ENCODE measurements around the gene MYRF.

The MYRF gene

DNA sequence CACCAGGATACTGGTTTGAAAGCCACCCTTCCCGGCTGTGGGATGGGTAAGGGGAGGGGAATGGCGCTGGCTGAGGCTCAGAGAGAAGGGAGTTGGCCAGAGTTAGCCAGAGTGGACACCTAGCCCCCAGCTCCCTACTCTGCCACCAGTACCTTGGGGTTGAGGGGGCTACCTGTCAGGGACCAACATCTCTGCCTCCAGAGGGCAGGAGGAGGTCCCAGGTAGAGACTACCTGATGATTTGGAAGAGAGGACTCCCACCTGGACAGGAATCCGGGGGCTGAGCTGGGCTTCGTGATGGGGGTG, 3.7 kb downstream of the MYRF start:
- TF ChIP-seq, protein P1, sequence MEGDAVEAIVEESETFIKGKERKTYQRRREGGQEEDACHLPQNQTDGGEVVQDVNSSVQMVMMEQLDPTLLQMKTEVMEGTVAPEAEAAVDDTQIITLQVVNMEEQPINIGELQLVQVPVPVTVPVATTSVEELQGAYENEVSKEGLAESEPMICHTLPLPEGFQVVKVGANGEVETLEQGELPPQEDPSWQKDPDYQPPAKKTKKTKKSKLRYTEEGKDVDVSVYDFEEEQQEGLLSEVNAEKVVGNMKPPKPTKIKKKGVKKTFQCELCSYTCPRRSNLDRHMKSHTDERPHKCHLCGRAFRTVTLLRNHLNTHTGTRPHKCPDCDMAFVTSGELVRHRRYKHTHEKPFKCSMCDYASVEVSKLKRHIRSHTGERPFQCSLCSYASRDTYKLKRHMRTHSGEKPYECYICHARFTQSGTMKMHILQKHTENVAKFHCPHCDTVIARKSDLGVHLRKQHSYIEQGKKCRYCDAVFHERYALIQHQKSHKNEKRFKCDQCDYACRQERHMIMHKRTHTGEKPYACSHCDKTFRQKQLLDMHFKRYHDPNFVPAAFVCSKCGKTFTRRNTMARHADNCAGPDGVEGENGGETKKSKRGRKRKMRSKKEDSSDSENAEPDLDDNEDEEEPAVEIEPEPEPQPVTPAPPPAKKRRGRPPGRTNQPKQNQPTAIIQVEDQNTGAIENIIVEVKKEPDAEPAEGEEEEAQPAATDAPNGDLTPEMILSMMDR (IDR thresholded peaks at IDR 0.05; ENCODE audit: insufficient read depth, low read length), result no peak
- TF ChIP-seq SPI1 (IDR thresholded peaks at IDR 0.05; ENCODE audit: borderline replicate concordance, low read depth) (no peak), GABPA (IDR thresholded peaks at IDR 0.05; ENCODE audit: low read depth) (no peak), POLR2AphosphoS5 (IDR thresholded peaks at IDR 0.05; ENCODE audit: low read depth) (no peak)
- TF ChIP-seq, protein P2, sequence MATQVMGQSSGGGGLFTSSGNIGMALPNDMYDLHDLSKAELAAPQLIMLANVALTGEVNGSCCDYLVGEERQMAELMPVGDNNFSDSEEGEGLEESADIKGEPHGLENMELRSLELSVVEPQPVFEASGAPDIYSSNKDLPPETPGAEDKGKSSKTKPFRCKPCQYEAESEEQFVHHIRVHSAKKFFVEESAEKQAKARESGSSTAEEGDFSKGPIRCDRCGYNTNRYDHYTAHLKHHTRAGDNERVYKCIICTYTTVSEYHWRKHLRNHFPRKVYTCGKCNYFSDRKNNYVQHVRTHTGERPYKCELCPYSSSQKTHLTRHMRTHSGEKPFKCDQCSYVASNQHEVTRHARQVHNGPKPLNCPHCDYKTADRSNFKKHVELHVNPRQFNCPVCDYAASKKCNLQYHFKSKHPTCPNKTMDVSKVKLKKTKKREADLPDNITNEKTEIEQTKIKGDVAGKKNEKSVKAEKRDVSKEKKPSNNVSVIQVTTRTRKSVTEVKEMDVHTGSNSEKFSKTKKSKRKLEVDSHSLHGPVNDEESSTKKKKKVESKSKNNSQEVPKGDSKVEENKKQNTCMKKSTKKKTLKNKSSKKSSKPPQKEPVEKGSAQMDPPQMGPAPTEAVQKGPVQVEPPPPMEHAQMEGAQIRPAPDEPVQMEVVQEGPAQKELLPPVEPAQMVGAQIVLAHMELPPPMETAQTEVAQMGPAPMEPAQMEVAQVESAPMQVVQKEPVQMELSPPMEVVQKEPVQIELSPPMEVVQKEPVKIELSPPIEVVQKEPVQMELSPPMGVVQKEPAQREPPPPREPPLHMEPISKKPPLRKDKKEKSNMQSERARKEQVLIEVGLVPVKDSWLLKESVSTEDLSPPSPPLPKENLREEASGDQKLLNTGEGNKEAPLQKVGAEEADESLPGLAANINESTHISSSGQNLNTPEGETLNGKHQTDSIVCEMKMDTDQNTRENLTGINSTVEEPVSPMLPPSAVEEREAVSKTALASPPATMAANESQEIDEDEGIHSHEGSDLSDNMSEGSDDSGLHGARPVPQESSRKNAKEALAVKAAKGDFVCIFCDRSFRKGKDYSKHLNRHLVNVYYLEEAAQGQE (IDR thresholded peaks at IDR 0.05; ENCODE audit: insufficient replicate concordance, low read depth), result no peak
- DNase-seq (ENCODE audit: low read depth in 1 of 2, low spot score in 1 of 2), result no peak
- Histone ChIP-seq H3K27ac (replicated peaks) (no peak overlapping the region), H3K4me3 (replicated peaks; ENCODE audit: insufficient read depth, low read length) (no peak overlapping the region), H3K27me3 (ENCODE audit: insufficient read depth, poor library complexity, severe bottlenecking) (peaks cover 20% of the 10 kb centered on the region)

DNA sequence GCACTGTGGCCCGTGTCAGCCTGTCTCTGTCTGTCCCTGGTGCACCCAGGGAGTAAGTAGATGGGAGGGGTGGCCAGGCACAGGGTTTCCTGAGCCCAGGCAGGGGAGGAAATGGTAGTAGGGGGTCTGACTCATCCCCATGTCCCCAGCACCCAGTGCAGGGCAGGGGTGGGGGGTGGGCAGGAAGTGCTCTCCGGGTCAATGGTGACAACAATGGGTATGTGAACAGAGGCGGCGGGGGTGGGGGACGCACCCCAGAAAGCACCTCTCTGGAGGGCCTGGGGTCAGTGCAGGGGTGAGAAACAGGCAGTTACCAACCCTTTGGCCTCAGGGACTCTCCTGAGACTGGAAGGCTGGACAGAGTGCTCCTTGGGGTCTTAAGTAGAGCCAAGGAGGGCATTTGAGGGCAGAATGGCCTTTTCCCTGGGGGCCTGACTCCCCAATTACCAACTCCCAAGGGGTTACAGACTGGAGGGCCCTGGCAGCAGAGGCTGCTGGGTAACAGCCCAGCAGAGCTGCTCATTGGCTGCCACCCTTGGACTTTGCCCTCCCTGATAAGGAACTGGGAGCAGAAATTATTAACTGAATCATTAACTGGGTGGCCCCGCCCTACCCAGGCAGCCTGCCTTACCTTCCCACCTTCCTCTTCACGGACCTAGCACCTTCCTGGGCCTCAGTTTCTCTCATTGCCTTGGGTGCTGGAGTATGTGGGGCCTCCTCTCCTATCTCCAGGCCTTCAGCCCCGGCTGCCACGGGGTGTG, 4.2 kb downstream of the MYRF start:
- Histone ChIP-seq H3K27ac (replicated peaks) (no peak overlapping the region), H3K4me3 (replicated peaks; ENCODE audit: insufficient read depth, low read length) (no peak overlapping the region), H3K27me3 (ENCODE audit: insufficient read depth, poor library complexity, severe bottlenecking) (peaks cover 17% of the 10 kb centered on the region)
- DNase-seq (ENCODE audit: low read depth in 1 of 2, low spot score in 1 of 2), result peak in 1 of 2 experiments; percentile 29
- TF ChIP-seq SPI1 (IDR thresholded peaks at IDR 0.05; ENCODE audit: borderline replicate concordance, low read depth) (no peak), POLR2AphosphoS5 (IDR thresholded peaks at IDR 0.05; ENCODE audit: low read depth) (no peak), GABPA (IDR thresholded peaks at IDR 0.05; ENCODE audit: low read depth) (no peak)
- TF ChIP-seq, protein P1 (IDR thresholded peaks at IDR 0.05; ENCODE audit: insufficient read depth, low read length), result no peak
- TF ChIP-seq, protein P2 (IDR thresholded peaks at IDR 0.05; ENCODE audit: insufficient replicate concordance, low read depth), result no peak

DNA sequence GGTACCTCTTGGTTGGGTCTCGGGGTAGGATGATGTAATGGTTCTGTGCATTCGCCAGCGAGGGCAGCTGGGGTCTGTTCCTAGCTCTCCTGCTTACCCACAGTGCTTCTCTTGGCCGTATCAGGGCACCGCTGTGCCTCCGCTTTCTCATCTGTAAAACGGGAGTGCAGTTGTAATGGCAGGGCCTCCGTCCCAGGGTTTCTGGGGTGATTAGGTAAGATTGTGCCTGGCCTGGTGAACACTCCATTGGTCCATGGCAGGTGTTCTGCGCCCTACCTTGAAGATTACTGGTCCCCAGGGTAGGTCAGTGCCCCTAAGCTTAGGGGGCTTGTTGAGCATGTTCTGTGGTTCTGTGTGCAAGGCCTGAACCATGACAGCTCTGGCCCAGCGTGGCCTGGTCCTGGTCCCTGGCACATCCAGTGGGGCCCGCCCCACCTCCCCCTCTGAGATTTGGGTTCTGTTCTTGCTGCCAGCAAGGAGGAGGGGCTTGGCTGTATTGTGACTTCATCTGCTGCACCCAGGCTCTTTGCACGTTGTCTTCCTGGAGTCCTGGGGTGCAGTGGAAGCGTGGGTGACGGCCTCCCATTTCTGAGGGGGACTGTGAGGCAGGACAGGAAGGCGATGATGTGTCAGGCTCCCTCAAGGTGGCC, 4.9 kb downstream of the MYRF start:
- H3K27ac ChIP-seq (replicated peaks), result no peak overlapping the region
- H3K4me3 ChIP-seq (replicated peaks; ENCODE audit: insufficient read depth, low read length), result no peak overlapping the region
- DNase-seq (ENCODE audit: low read depth in 1 of 2, low spot score in 1 of 2), result no peak
- H3K27me3 ChIP-seq (ENCODE audit: insufficient read depth, poor library complexity, severe bottlenecking), result peaks cover 10% of the 10 kb centered on the region
- TF ChIP-seq, protein P1 (IDR thresholded peaks at IDR 0.05; ENCODE audit: insufficient read depth, low read length), result no peak
- TF ChIP-seq, protein P2 (IDR thresholded peaks at IDR 0.05; ENCODE audit: insufficient replicate concordance, low read depth), result no peak
- TF ChIP-seq GABPA (IDR thresholded peaks at IDR 0.05; ENCODE audit: low read depth) (no peak), POLR2AphosphoS5 (IDR thresholded peaks at IDR 0.05; ENCODE audit: low read depth) (no peak), SPI1 (IDR thresholded peaks at IDR 0.05; ENCODE audit: borderline replicate concordance, low read depth) (no peak)

Measured in HL-60 (cell line).